Measurements from ENCODE around the gene ITPRID2.

DNA sequence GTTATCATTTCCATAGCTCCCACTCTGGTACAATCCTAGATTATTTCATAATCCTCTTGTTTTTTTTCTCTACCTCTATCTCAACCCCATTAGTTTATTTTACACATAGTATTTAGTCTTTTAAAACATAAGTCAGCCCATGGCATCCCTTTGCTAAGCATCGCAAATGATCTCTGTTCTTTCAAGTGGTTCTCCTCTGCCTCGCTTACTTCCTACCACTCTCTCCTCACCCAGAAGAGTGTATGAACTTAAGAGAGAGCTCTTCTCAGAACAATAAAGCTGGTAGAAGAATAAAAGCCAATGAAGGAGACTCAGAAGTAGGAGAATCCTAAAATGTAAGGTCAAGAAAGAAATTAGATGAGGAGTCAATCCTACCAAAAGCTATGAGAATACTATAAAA lies 12.2 kb upstream of the ITPRID2 start:
- TF ChIP-seq POLR2AphosphoS5 (IDR thresholded peaks at IDR 0.05; ENCODE audit: low read depth, low read length) (no peak), TAF1 (IDR thresholded peaks at IDR 0.05; ENCODE audit: borderline replicate concordance, insufficient read depth, low read length) (no peak), SIN3A (IDR thresholded peaks at IDR 0.05; ENCODE audit: borderline replicate concordance, insufficient read depth, low read length) (no peak)
- TF ChIP-seq, protein P1, sequence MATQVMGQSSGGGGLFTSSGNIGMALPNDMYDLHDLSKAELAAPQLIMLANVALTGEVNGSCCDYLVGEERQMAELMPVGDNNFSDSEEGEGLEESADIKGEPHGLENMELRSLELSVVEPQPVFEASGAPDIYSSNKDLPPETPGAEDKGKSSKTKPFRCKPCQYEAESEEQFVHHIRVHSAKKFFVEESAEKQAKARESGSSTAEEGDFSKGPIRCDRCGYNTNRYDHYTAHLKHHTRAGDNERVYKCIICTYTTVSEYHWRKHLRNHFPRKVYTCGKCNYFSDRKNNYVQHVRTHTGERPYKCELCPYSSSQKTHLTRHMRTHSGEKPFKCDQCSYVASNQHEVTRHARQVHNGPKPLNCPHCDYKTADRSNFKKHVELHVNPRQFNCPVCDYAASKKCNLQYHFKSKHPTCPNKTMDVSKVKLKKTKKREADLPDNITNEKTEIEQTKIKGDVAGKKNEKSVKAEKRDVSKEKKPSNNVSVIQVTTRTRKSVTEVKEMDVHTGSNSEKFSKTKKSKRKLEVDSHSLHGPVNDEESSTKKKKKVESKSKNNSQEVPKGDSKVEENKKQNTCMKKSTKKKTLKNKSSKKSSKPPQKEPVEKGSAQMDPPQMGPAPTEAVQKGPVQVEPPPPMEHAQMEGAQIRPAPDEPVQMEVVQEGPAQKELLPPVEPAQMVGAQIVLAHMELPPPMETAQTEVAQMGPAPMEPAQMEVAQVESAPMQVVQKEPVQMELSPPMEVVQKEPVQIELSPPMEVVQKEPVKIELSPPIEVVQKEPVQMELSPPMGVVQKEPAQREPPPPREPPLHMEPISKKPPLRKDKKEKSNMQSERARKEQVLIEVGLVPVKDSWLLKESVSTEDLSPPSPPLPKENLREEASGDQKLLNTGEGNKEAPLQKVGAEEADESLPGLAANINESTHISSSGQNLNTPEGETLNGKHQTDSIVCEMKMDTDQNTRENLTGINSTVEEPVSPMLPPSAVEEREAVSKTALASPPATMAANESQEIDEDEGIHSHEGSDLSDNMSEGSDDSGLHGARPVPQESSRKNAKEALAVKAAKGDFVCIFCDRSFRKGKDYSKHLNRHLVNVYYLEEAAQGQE (IDR thresholded peaks at IDR 0.05; ENCODE audit: insufficient read depth in 1 of 2, low read depth in 2 of 2, low read length in 2 of 2): no peak

All from PFSK-1 (cell line).